ENCODE results near the gene HABP4. TPM values are rescaled to one million over a fixed set of nuclear protein-coding genes. Genes with fewer than 3 reads are reported as not detected.

Gene HABP4
- total and polyA plus RNA-seq, 9 of the 15 experiments (the other 6 are each of a cell fraction or from before 2014, with no cell fraction given), result 0.38 to 2.4 (median 1.9) TPM

- peak; percentile 86 for TF ChIP-seq THAP12 (CRISPR knock-in tag; IDR thresholded peaks at IDR 0.05)
- TF ChIP-seq SIN3A (IDR thresholded peaks at IDR 0.05; ENCODE audit: borderline replicate concordance in 2 of 2, control insufficient read depth in 1 of 2, low read depth in 2 of 2, low read length in 2 of 2), result peak; percentile 18 to 51; a peak in 2 of 4 replicates
- TF ChIP-seq KAT8 (IDR thresholded peaks at IDR 0.05; ENCODE audit: low read depth), result no peak
- no peak for TF ChIP-seq HMGN3 (IDR thresholded peaks at IDR 0.05; ENCODE audit: borderline replicate concordance, extremely low read depth, insufficient read length, low read depth, low read length)
- TF ChIP-seq ZSCAN29 (IDR thresholded peaks at IDR 0.05), result 0 out of 2 replicates have a peak, but pooled peaks have one; percentile 24
- peak; percentile 72; the same call in 1 of the 2 replicates for TF ChIP-seq AFF4 (CRISPR knock-in tag; IDR thresholded peaks at IDR 0.05)
- 0 out of 2 replicates have a peak, but pooled peaks have one; percentile 33 for TF ChIP-seq ATF2 (CRISPR knock-in tag; IDR thresholded peaks at IDR 0.05)
- TF ChIP-seq, protein P1, sequence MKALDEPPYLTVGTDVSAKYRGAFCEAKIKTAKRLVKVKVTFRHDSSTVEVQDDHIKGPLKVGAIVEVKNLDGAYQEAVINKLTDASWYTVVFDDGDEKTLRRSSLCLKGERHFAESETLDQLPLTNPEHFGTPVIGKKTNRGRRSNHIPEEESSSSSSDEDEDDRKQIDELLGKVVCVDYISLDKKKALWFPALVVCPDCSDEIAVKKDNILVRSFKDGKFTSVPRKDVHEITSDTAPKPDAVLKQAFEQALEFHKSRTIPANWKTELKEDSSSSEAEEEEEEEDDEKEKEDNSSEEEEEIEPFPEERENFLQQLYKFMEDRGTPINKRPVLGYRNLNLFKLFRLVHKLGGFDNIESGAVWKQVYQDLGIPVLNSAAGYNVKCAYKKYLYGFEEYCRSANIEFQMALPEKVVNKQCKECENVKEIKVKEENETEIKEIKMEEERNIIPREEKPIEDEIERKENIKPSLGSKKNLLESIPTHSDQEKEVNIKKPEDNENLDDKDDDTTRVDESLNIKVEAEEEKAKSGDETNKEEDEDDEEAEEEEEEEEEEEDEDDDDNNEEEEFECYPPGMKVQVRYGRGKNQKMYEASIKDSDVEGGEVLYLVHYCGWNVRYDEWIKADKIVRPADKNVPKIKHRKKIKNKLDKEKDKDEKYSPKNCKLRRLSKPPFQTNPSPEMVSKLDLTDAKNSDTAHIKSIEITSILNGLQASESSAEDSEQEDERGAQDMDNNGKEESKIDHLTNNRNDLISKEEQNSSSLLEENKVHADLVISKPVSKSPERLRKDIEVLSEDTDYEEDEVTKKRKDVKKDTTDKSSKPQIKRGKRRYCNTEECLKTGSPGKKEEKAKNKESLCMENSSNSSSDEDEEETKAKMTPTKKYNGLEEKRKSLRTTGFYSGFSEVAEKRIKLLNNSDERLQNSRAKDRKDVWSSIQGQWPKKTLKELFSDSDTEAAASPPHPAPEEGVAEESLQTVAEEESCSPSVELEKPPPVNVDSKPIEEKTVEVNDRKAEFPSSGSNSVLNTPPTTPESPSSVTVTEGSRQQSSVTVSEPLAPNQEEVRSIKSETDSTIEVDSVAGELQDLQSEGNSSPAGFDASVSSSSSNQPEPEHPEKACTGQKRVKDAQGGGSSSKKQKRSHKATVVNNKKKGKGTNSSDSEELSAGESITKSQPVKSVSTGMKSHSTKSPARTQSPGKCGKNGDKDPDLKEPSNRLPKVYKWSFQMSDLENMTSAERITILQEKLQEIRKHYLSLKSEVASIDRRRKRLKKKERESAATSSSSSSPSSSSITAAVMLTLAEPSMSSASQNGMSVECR (CRISPR knock-in tag; IDR thresholded peaks at IDR 0.05), result peak; percentile 92
- TF ChIP-seq NFYB (IDR thresholded peaks at IDR 0.05; ENCODE audit: extremely low read depth, insufficient read length), result peak; percentile 90
- TF ChIP-seq NR3C1 (CRISPR knock-in tag; IDR thresholded peaks at IDR 0.05), result peak; percentile 79; the same call in 1 of the 2 replicates
- peak in 1 of 2 experiments; percentile 83; a peak in 2 of 4 replicates for TF ChIP-seq TEAD1 (CRISPR knock-in tag; IDR thresholded peaks at IDR 0.05)
- no peak for TF ChIP-seq HNRNPK (IDR thresholded peaks at IDR 0.05; ENCODE audit: low read depth, low read length, poor library complexity, severe bottlenecking)
- TF ChIP-seq ASH1L (IDR thresholded peaks at IDR 0.05; ENCODE audit: borderline replicate concordance, low read depth, partially characterized antibody), result peak; percentile 30
These were observed 31.7 kb upstream of the HABP4 start, which contains the start of gene ZNF367 (continued) for GRCh38 chr9:96418083-96418919.
